GM18520 (cell line): ENCODE data around the gene PRSS22.

Experiments used
- ATAC-seq: cut with Tn5 transposase; IDR thresholded peaks from one replicate; pipeline ENCODE4 v1.9.1; 2021; ENCODE audit not compliant: unreplicated experiment

The PRSS22 gene

GRCh38 chr16:2829501-2830354 lies 28.2 kb downstream of the PRSS22 start, which contains the start of gene ZG16B:
TSS of gene ZG16B (plus strand) at chr16:2830303. CDS start at chr16:2830442, 139 bp downstream.
- no peak for ATAC-seq

- no peak for ATAC-seq
These were observed 29.0 kb downstream of the PRSS22 start for GRCh38 chr16:2828876-2829430.

GRCh38 chr16:2828521-2828840 lies 29.5 kb downstream of the PRSS22 start:
- no peak for ATAC-seq

DNA sequence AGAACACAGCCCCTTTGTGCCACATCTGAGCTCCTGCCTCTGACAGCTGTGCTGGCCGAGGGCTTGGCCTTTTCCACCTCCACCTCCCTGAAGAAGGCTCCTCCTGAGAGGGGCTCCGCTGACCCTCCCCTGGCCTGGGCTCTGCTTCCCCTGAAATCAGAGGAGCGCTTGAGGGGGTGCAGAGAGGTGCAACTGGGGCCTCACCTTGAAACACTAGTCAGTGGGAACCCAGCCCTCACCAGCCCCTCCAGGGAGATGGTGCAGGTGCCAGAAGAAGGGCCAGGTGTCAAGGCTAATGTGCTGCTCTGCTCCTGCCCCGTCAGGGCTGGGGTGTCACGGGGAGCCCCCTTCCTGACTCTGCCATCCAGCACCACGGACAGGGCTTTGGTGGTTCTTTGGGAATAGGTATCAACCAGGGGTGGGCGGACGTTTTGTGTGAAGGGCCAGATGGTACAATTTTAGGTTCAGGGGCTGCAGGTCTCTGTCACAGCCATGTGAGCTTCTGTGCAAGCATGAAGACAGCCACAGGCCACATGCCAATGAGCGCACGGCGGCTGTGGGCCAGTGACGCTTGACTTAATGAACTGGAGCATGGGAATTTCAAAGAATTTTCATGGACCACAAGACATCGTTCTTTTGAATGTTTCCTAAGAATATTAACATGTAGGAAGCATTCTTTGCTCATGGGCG lies 30.0 kb downstream of the PRSS22 start:
- ATAC-seq: no peak

DNA sequence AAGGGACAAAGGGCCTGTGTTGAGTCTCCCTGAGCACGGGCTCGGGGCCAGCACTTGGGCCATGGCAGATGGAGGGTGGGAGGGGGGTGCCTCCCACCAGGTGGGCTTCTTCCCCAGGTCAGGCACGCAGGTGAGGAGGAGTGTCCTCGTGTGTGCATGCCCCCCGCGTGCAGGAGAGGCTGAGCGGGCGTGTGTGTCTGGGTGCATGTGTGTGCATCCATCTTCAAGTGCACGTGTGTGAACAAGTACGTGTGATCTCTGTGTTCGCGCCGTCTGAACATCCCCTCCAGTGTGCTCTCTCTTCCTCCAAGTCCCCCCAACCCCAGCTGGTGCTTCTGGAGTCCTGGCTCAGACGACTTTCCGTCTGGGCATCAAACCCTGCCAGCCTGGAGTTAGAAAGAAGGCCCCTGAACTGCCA lies 30.6 kb downstream of the PRSS22 start:
- no peak for ATAC-seq

DNA sequence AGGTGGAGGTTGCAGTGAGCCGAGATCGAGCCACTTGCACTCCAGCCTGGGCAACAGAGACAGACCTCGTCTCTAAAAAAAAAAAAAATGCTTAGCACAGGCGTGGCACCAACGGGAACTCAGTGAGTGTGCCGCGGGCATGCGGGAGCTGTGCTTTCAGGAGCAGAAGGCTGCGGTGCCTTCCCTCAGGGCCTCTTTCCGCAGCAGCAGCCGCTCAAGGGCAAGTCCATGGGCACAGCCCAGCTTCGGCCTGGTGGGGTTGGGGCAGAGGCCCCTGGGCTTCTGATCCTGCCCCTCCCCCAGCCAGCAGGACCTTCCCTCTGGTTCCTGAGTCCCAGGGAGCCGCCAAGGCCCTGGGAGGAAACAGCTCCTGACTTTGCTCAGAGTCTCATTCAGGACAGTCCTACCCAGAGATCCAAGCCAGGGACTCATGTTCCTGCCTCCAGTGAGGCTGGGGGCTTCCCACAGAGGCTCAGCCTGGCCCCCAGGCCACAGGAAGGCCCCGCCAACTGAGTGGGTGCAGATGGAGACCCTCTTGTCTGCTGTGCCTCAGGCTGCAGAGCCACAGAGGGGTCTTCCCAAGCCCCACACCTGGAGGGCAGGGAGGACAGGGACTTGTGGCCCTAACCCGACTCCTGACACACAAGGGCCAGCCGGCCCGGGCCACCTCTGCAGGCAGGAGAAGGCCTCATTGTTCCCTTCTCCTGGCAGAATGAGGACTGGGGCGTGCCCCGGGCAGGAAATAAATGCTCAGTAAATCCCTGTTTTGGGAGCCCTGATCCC lies 31.2 kb downstream of the PRSS22 start:
- no peak for ATAC-seq

- ATAC-seq: no peak
These were observed 32.1 kb downstream of the PRSS22 start for GRCh38 chr16:2825906-2826305.

DNA sequence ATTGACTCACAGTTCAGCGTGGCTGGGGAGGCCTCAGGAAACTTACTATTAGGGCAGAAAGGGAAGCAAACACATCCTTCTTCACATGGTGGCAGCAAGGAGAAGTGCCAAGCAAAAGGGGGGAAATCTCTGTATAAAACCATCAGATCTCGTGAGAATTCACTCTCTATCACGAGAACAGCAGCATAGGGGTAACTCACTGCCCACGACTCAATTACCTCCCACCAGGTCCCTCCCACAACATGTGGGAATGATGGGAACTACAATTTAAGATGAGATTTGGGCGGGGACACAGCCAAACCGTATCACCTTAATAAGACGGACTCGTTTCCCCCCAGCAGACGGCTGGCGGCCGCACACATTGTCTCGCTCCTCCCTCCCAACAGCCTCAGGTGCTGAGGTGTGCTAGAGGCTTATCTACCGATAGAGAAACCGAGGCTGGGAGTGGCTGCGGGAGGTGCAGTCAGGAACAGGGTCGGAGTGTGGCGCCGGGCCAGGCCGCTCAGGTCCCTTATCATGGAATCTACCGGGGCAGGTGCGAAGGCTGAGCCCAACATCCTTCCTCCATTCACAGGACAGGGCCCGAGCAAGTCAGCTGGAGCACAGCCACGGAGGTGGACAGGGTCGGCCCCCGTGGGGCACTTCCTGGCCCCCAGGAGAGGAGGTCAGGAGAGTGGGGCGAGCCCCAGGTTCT lies 32.8 kb downstream of the PRSS22 start:
- ATAC-seq: no peak

- ATAC-seq: no peak
These were observed 33.3 kb downstream of the PRSS22 start for GRCh38 chr16:2824626-2825025.

GRCh38 chr16:2822496-2822895 lies 35.5 kb downstream of the PRSS22 start:
- ATAC-seq: no peak

DNA sequence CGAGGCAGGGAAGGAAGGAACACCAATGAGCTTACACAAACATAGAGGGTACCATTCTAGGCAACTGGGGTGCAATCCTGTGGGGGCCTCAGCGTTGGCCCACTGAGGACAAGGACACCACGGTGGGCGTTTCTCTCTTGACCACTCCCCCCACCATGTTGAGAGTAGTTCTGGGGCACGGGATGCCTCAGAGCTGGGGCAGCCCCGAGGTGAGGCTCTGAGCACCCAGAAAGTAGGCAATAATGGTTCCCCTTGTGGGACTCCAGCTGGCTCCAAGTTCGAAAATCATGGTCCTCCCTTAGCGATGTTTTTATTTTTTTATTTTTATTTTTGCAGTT lies 35.8 kb downstream of the PRSS22 start:
- no peak for ATAC-seq

DNA sequence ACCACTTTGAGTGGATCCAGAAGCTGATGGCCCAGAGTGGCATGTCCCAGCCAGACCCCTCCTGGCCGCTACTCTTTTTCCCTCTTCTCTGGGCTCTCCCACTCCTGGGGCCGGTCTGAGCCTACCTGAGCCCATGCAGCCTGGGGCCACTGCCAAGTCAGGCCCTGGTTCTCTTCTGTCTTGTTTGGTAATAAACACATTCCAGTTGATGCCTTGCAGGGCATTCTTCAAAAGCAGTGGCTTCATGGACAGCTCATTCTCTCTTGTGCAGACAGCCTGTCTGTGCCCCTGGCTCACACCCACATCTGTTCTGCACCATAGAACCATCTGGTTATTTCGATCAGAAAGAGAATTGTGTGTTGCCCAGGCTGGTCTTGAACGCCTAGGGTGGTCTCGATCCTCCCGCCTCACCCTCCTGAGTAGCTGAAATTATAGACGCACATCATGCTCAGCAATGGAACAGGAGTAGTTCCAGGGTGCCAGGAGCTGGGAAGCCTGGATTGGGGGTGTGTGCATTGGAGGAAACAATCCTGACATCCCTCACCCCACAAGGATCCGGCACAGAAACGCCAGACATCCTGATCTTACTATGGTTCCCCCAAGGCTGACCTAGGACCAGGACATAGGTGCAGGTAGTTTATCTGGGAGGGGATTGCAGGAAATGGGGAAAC lies 36.3 kb downstream of the PRSS22 start:
- no peak for ATAC-seq

GRCh38 chr16:2820836-2821486 lies 37.0 kb downstream of the PRSS22 start:
- ATAC-seq: no peak

- ATAC-seq: no peak
These were observed 37.8 kb downstream of the PRSS22 start for GRCh38 chr16:2819939-2820835.

DNA sequence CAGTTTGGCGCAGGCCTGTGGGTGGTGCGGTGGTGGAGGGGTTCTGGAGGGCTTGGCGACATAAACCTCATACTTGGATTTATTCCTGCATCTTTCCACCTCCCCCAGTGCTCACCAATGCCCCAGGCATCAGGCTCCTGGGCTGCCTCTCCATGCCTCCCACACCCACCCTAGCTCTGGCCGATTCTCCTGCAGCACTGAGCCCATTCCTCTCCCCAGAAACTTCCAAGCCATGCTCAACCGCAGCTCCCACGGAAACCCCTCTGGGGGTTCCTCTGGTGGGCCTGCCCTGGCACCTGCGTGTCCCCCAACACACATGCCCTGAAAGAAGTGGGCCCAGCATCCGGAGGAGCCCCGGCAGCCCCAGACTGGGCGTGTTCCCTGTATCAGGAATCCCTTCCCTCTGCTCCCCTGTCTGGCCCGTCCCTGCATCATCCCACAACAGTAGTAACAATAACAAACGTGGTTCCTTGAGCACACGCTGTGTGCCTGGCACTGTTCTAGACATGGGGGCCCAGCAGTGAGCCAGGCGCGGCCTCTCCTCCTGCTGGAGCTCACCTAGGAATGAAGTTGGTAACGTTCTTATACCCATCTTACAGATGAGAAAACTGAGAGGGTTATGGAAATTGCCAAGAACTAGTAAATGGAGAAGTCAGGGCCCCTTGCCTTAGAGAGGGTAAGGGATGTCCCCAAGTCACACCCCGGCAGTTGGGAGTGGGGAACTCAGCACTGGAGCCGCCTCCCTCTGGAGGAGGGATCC lies 38.6 kb downstream of the PRSS22 start:
- ATAC-seq: no peak

DNA sequence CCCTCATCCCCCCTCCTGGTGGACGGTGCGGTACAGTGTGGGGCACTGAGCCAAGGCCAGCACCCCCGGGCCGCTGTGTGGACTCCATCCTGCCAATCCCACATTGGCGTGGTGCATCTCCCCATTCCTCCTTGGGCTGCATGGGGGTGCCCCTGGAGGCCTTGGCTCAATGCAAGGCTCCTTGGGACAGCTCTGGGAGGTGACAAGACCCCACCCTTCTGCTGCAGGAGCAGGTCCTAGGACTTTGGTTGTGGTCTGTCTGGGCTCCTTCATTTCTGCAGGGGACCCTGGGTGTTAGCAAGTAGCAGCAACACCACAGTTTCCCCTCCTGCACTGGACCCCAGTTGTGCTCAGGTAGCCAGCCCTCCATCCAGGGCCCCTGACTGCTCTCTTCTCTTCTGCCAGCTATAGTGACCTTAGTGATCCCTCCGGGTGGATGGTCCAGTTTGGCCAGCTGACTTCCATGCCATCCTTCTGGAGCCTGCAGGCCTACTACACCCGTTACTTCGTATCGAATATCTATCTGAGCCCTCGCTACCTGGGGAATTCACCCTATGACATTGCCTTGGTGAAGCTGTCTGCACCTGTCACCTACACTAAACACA lies 39.6 kb downstream of the PRSS22 start:
- ATAC-seq: no peak

GRCh38 chr16:2817340-2818271 lies 40.4 kb downstream of the PRSS22 start:
- no peak for ATAC-seq
